ENCODE measurements around the gene TRIM54. TPM values are rescaled to one million over a fixed set of nuclear protein-coding genes. Genes with fewer than 3 reads are reported as not detected.

The TRIM54 gene
- total and polyA plus RNA-seq, 9 of the 15 experiments (the other 6 are each of a cell fraction or from before 2014, with no cell fraction given), result not detected

DNA sequence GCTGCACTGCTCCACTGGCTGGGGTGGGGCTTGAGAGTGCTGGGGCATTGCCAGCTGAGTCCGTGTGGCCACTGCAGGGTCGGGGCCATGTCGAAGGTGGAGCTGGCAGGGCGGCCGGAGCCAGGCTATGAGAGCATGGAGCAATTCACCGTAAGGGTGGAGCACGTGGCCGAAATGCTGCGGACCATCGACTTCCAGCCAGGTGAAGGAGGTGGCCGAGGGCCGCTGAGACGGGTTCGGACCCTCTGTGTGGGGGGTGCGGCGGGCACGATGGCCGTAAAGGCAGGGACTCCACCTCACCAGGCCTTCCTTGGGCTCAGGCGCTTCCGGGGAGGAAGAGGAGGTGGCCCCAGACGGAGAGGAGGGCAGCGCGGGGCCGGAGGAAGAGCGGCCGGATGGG lies 23.9 kb downstream of the TRIM54 start:
- 94% methylated on average over 25 of the region's 26 CpGs for WGBS (ENCODE audit: insufficient coverage, low coverage, missing lambda C conversion rate)
- ChIA-PET POLR2A (interaction anchor here (1.0 kb wide), 1 partner anchor 178 kb away, joined by 3 read pairs; no protein-coding TSS in a partner anchor), CTCF (ENCODE audit: low intra/inter-chr PET ratio) (no interaction called here)
- no peak for ATAC-seq
- TF ChIP-seq CCNT2 (IDR thresholded peaks at IDR 0.05; ENCODE audit: borderline replicate concordance, extremely low read depth, insufficient read length, low read depth, low read length) (no peak), RBM22 (IDR thresholded peaks at IDR 0.05; ENCODE audit: low read depth, low read length, poor library complexity, severe bottlenecking) (peak; percentile 6)
- Histone ChIP-seq H3K36me3 (ENCODE audit: control insufficient read depth, insufficient read depth, low read length) (peaks cover 15% of the 10 kb centered on the region; the same call in 2 of the 3 replicates), H3K9me3 (replicated peaks; ENCODE audit: control insufficient read depth, insufficient read depth, low read depth, low read length) (no peaks in the 10 kb centered on the region), H2AFZ (ENCODE audit: low read depth, low read length) (no peak overlapping the region), H3K79me2 (ENCODE audit: control insufficient read depth, insufficient read depth, low read length) (no peaks in the 10 kb centered on the region), H3K4me3 (no peak overlapping the region), H3K27ac (ENCODE audit: extremely low read depth, low read depth, low read length) (no peak overlapping the region), H3K9me1 (ENCODE audit: control insufficient read depth, insufficient read depth, low read length) (no peaks in the 10 kb centered on the region), H3K27me3 (ENCODE audit: control insufficient read depth in 2 of 2, insufficient read depth in 2 of 2, low read length in 2 of 2) (no peaks in the 10 kb centered on the region), H3K4me1 (replicated peaks in 1 of 2; ENCODE audit: control insufficient read depth in 2 of 2, insufficient read depth in 2 of 2, low read length in 2 of 2) (peaks cover 0 to 8% of the 10 kb centered on the region in 2 experiments; a peak in 3 of 5 replicates), H3K4me2 (ENCODE audit: insufficient read depth, low read length) (no peak overlapping the region), H4K20me1 (replicated peaks; ENCODE audit: control insufficient read depth, insufficient read depth, low read length) (no peaks in the 10 kb centered on the region), H3K9ac (ENCODE audit: insufficient read depth in 1 of 2, low read depth in 2 of 2, low read length in 2 of 2) (no peak overlapping the region)
- no peak for DNase-seq (ENCODE audit: extremely low read depth in 1 of 4, low spot score in 3 of 4)
- FAIRE-seq, result no peak
- in situ Hi-C loops (cut with MboI), result no loop called here
- BruUV-seq (replicated peaks), result no TSS peak
- intact Hi-C loops (cut with micrococcal nuclease), result no loop called here

DNA sequence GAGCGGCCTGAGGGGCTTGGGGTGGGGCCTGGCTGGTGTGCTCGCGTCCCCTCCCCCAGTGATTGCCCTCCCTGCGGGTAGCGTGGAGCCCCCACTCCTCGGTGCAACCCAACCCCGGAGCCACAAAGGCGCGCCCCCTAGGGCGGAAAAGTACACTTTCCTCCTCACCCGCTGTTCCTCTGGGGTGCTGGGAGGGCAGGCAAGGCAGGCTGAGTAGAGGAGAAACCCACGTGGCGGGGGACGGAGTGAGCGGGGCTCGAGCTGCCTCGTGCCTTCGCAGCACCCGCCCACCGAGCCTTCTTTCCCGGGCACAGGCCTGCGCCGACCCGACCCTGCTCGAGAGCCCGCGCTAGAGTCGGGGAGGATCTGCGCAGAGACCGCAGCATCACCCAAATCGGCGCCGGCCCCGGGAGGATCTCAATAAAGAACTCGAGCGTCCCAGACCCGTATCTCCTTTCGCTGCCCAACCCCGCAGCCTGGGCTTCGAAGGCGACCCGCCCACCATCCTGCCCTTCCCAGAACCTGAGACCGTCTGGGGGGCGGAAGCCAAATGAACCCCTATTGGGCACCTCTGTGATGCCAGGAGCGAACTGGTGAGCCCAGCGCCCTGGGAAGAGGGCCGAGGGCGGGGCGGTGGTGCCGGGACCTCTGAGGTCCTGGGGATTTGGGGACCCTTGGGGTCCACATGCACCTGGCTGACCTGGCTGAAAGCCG lies 24.5 kb downstream of the TRIM54 start:
- Histone ChIP-seq H3K4me3 (no peak overlapping the region), H3K9me3 (replicated peaks; ENCODE audit: control insufficient read depth, insufficient read depth, low read depth, low read length) (no peaks in the 10 kb centered on the region), H3K27me3 (ENCODE audit: control insufficient read depth in 2 of 2, insufficient read depth in 2 of 2, low read length in 2 of 2) (no peaks in the 10 kb centered on the region), H3K4me2 (ENCODE audit: insufficient read depth, low read length) (no peak overlapping the region), H3K9me1 (ENCODE audit: control insufficient read depth, insufficient read depth, low read length) (no peaks in the 10 kb centered on the region), H3K36me3 (ENCODE audit: control insufficient read depth, insufficient read depth, low read length) (peaks cover 20% of the 10 kb centered on the region; the same call in 2 of the 3 replicates), H3K9ac (ENCODE audit: insufficient read depth in 1 of 2, low read depth in 2 of 2, low read length in 2 of 2) (no peak overlapping the region), H3K4me1 (replicated peaks in 1 of 2; ENCODE audit: control insufficient read depth in 2 of 2, insufficient read depth in 2 of 2, low read length in 2 of 2) (peaks cover 0 to 8% of the 10 kb centered on the region in 2 experiments; a peak in 2 of 5 replicates), H2AFZ (ENCODE audit: low read depth, low read length) (no peak overlapping the region), H3K79me2 (ENCODE audit: control insufficient read depth, insufficient read depth, low read length) (no peaks in the 10 kb centered on the region), H3K27ac (ENCODE audit: extremely low read depth, low read depth, low read length) (no peak overlapping the region), H4K20me1 (replicated peaks; ENCODE audit: control insufficient read depth, insufficient read depth, low read length) (no peaks in the 10 kb centered on the region)
- TF ChIP-seq ZNF133 (CRISPR knock-in tag; IDR thresholded peaks at IDR 0.05) (no peak), TAF15 (IDR thresholded peaks at IDR 0.05; ENCODE audit: low read depth, low read length) (no peak), POLR2G (IDR thresholded peaks at IDR 0.05; ENCODE audit: low read depth, low read length) (peak; percentile 36; the same call in 1 of the 2 replicates), COPS2 (conservative IDR thresholded peaks at IDR 0.05) (no peak)
- BruUV-seq (replicated peaks), result no TSS peak
- ChIA-PET CTCF (ENCODE audit: low intra/inter-chr PET ratio) (no interaction called here), POLR2A (interaction anchor here (1.0 kb wide), 1 partner anchor 179 kb away, joined by 3 read pairs; no protein-coding TSS in a partner anchor)
- 93% methylated on average over 17 of the region's 51 CpGs for WGBS (ENCODE audit: insufficient coverage, low coverage, missing lambda C conversion rate)
- ATAC-seq (no peak), FAIRE-seq (no peak), DNase-seq (ENCODE audit: extremely low read depth in 1 of 4, low spot score in 3 of 4) (no peak)
- intact Hi-C loops (cut with micrococcal nuclease), result no loop called here
- in situ Hi-C loops (cut with MboI), result no loop called here
